Endothelial cell of umbilical vein (primary cell): ENCODE data around the gene ZNF652.

ENCODE experiments used
- EZH2 ChIP-seq: IDR thresholded peaks from 2 replicates; pipeline ENCODE4 v1.6.1; 2012; ENCODE audit warnings: borderline replicate concordance, low read depth, mild to moderate bottlenecking, moderate library complexity, low read length, inconsistent platforms; ENCODE audit not compliant: severe bottlenecking
- JUN ChIP-seq: IDR thresholded peaks from 2 replicates; pipeline ENCODE4 v1.6.1; 2011; ENCODE audit warnings: borderline replicate concordance, low read depth; ENCODE audit not compliant: insufficient read length, insufficient read depth
- MYC ChIP-seq: IDR thresholded peaks from one replicate; pipeline ENCODE4 v1.6.1; 2011; ENCODE audit warnings: mild to moderate bottlenecking, low read depth, low read length
- POLR2A ChIP-seq: IDR thresholded peaks from 2 replicates; pipeline ENCODE4 v1.6.1; 2012; ENCODE audit warnings: low read depth, mild to moderate bottlenecking, control low read depth, low read length
- POLR2AphosphoS5 ChIP-seq: IDR thresholded peaks from 2 replicates; pipeline ENCODE4 v1.6.1; 2012; ENCODE audit warnings: low read depth, mild to moderate bottlenecking, control low read depth, low read length, moderate library complexity; ENCODE audit not compliant: insufficient read depth
- TF ChIP-seq, protein P1 (sequence below), 2 donors: IDR thresholded peaks; 1 replicate in 1 of 2; 2 replicates in 1 of 2; pipeline ENCODE4 v1.5.1; 2011; ENCODE audit warnings: low read length in 2 of 2, mild to moderate bottlenecking in 2 of 2, moderate library complexity in 2 of 2, control low read depth in 1 of 2, inconsistent platforms in 1 of 2, low read depth in 1 of 2; ENCODE audit not compliant: insufficient read depth in 1 of 2; ENCODE audit errors: extremely low read depth in 1 of 2

GRCh38 chr17:49277638-49278037 lies 84.4 kb downstream of the ZNF652 start:
- TF ChIP-seq, protein P1, sequence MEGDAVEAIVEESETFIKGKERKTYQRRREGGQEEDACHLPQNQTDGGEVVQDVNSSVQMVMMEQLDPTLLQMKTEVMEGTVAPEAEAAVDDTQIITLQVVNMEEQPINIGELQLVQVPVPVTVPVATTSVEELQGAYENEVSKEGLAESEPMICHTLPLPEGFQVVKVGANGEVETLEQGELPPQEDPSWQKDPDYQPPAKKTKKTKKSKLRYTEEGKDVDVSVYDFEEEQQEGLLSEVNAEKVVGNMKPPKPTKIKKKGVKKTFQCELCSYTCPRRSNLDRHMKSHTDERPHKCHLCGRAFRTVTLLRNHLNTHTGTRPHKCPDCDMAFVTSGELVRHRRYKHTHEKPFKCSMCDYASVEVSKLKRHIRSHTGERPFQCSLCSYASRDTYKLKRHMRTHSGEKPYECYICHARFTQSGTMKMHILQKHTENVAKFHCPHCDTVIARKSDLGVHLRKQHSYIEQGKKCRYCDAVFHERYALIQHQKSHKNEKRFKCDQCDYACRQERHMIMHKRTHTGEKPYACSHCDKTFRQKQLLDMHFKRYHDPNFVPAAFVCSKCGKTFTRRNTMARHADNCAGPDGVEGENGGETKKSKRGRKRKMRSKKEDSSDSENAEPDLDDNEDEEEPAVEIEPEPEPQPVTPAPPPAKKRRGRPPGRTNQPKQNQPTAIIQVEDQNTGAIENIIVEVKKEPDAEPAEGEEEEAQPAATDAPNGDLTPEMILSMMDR (IDR thresholded peaks at IDR 0.05; ENCODE audit: extremely low read depth in 1 of 2, insufficient read depth in 1 of 2, low read depth in 1 of 2, low read length in 2 of 2), result no peak
- TF ChIP-seq POLR2A, result no peak
- no peak for TF ChIP-seq EZH2
- TF ChIP-seq MYC, result no peak
- TF ChIP-seq POLR2AphosphoS5, result no peak
- TF ChIP-seq JUN, result no peak
